Keratinocyte (primary cell): ENCODE data around the gene ZER1. TPM values are rescaled to one million over a fixed set of nuclear protein-coding genes. Genes with fewer than 3 reads are reported as not detected.

Source experiments
- DNase-seq: peaks from one replicate; pipeline ENCODE4 v3.0.0-alpha.2; 2011; ENCODE audit warnings: low read depth, missing footprints, low spot score
- FAIRE-seq: peaks from 2 replicates; lab custom pipeline; 2011; peaks lifted over from hg19 to GRCh38; lab: Jason Lieb, UNC
- H2AFZ ChIP-seq: 2 replicates; pipeline ENCODE4 v1.6.0; 2012; ENCODE audit warnings: low read length, control low read depth, inconsistent platforms; ENCODE audit not compliant: control insufficient read depth
- H3K27ac ChIP-seq: 2 replicates; pipeline ENCODE4 v1.5.1; 2011; ENCODE audit warnings: low read length; ENCODE audit not compliant: control insufficient read depth, insufficient read depth
- H3K27me3 ChIP-seq: 3 replicates; pipeline ENCODE4 v1.6.0; 2011; ENCODE audit warnings: low read length; ENCODE audit not compliant: control insufficient read depth, insufficient read depth; ENCODE audit errors: extremely low read depth
- H3K36me3 ChIP-seq, 2 experiments: 2 replicates in 1 of 2; 3 replicates in 1 of 2; pipeline ENCODE4 v1.5.1; 2011; ENCODE audit warnings: low read length in 2 of 2, mild to moderate bottlenecking in 1 of 2; ENCODE audit not compliant: control insufficient read depth in 2 of 2, insufficient read depth in 2 of 2; ENCODE audit errors: extremely low read depth in 1 of 2
- H3K4me1 ChIP-seq: 3 replicates; pipeline ENCODE4 v1.5.1; 2011; ENCODE audit warnings: low read length; ENCODE audit not compliant: control insufficient read depth, insufficient read depth; ENCODE audit errors: extremely low read depth
- H3K4me2 ChIP-seq: 3 replicates; pipeline ENCODE4 v1.6.0; 2011; ENCODE audit warnings: low read depth, low read length; ENCODE audit not compliant: control insufficient read depth, insufficient read depth; ENCODE audit errors: extremely low read depth
- H3K4me3 ChIP-seq, 3 experiments: fragments of 200-600 bp in 1 of 3; sonication (generic) in 1 of 3; 2 replicates in 2 of 3; 3 replicates in 1 of 3; pipeline ENCODE4 v1.5.1; 2011 to 2016; ENCODE audit warnings: low read length in 3 of 3, mild to moderate bottlenecking in 3 of 3, control low read depth in 2 of 3, inconsistent platforms in 1 of 3, low read depth in 1 of 3, mixed read lengths in 1 of 3, mixed run types in 1 of 3, moderate library complexity in 1 of 3; ENCODE audit not compliant: control insufficient read depth in 2 of 3, insufficient read depth in 2 of 3; ENCODE audit errors: extremely low read depth in 1 of 3
- H3K79me2 ChIP-seq: 2 replicates; pipeline ENCODE4 v1.6.0; 2012; ENCODE audit warnings: low read length; ENCODE audit not compliant: control insufficient read depth, insufficient read depth
- H3K9ac ChIP-seq: 3 replicates; pipeline ENCODE4 v1.6.0; 2011; ENCODE audit warnings: low read length; ENCODE audit not compliant: control insufficient read depth, insufficient read depth; ENCODE audit errors: extremely low read depth
- H3K9me1 ChIP-seq: 3 replicates; pipeline ENCODE4 v1.6.0; 2011; ENCODE audit warnings: low read length; ENCODE audit not compliant: control insufficient read depth, insufficient read depth; ENCODE audit errors: extremely low read depth
- H3K9me3 ChIP-seq: 2 replicates; pipeline ENCODE4 v1.5.1; 2012; ENCODE audit warnings: low read depth, low read length; ENCODE audit not compliant: control insufficient read depth
- H4K20me1 ChIP-seq: 3 replicates; pipeline ENCODE4 v1.6.0; 2011; ENCODE audit warnings: low read length; ENCODE audit not compliant: control insufficient read depth, insufficient read depth; ENCODE audit errors: extremely low read depth
- CTCF ChIP-seq, 3 experiments: IDR thresholded peaks in 1 of 3; conservative IDR thresholded peaks in 1 of 3; optimal IDR thresholded peaks in 1 of 3; 2 replicates in 2 of 3; 3 replicates in 1 of 3; pipeline versions ENCODE3 to v1.5.1; 2011; ENCODE audit warnings: low read length in 3 of 3, mild to moderate bottlenecking in 3 of 3, moderate library complexity in 2 of 3, control low read depth in 1 of 3, inconsistent platforms in 1 of 3; ENCODE audit not compliant: insufficient read depth in 2 of 3; ENCODE audit errors: extremely low read depth in 1 of 3
- EZH2 ChIP-seq: IDR thresholded peaks from one replicate; pipeline ENCODE4 v1.6.1; 2012; ENCODE audit warnings: inconsistent platforms, mild to moderate bottlenecking, low read length, moderate library complexity
- dilution Hi-C: fragments of 300-500 bp; cut with MboI; formaldehyde crosslinking; loops from one replicate; pipeline ENCODE4 v1.7.0; 2020; ENCODE audit warnings: low sequenced_read_pairs; ENCODE audit not compliant: extremely low pct_ligation_motif_present
- polyA plus RNA-seq, 5 experiments: library from polyadenylated mRNA; depleted of rRNA in 3 of 5; stranded (reverse) in 3 of 5; stranded (forward) in 1 of 5; unstranded in 1 of 5; fragments of >200 nt; gene quantifications; 1 replicate in 1 of 5; 2 replicates in 3 of 5; 3 replicates in 1 of 5; pipeline versions ENCODE4 v1.2.1 to v1.2.3, GENCODE V29; 2011 to 2012; ENCODE audit warnings: missing spikeins in 2 of 5, low read depth in 1 of 5, low replicate concordance in 1 of 5

ZER1 gene
- polyA plus RNA-seq, 1 donor (not counting 4 experiments of a cell fraction or from before 2014, with no cell fraction given) = 14.9 TPM

- TF ChIP-seq CTCF (optimal IDR thresholded peaks at IDR 0.05 in 1 of 3, IDR thresholded peaks at IDR 0.05 in 1 of 3, conservative IDR thresholded peaks at IDR 0.05 in 1 of 3; ENCODE audit: extremely low read depth in 1 of 3, insufficient read depth in 2 of 3, low read length in 3 of 3) (no peak), EZH2 (no peak)
- FAIRE-seq (no peak), DNase-seq (no peak)
- no peaks in the 10 kb centered on the region for H3K9me1 ChIP-seq
- peak overlapping the region; percentile 97 for H3K4me2 ChIP-seq
- peaks cover 14% of the 10 kb centered on the region for H3K79me2 ChIP-seq
- dilution Hi-C loops = no loop called here
- H3K27ac ChIP-seq = peak overlapping the region; percentile 81
- peak overlapping the region; percentile 83 for H3K9ac ChIP-seq
- peak overlapping the region; percentile 84 to 88 (median 86) for H3K4me3 ChIP-seq
- H3K4me1 ChIP-seq = peaks cover 8% of the 10 kb centered on the region
- H3K36me3 ChIP-seq = peaks cover 0 to 4% of the 10 kb centered on the region in 2 experiments
- no peaks in the 10 kb centered on the region for H3K9me3 ChIP-seq
- no peaks in the 10 kb centered on the region for H4K20me1 ChIP-seq
- H2AFZ ChIP-seq = peak overlapping the region; percentile 72
- no peaks in the 10 kb centered on the region for H3K27me3 ChIP-seq
These were observed 519 bp downstream of the ZER1 start for GRCh38 chr9:128771094-128771721.

DNA sequence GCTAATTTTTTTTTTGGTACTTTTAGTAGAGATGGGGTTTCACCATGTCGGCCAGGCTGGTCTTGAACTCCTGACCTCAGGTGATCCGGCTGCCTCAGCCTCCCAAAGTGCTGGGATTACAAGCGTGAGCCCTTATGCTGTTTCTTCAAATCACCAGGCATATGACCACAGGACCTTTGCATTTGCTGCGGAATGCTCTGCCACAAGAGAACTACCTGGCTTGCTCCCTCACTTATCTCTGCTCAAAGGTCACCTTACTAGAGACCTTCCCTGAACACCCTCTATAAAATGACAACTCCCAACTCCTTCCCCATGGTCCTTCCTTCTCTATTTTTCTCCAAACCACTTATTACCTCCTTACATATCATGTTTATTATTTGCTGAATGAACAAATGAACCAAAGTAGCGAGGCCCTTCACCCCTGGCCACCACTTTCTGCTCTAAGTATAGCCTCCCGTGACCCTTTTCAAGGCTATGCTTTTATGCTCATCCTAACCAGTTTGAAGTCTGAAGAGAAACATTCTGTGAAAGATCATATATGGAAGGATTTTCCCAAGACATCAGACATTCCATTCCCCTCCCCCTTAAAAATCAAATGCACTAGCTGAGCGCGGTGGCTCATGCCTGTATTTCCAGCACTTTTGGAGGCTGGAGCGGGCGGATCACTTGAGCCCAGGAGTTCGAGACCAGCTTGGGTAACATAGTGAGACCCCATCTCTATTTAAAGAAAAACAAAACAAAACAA, 1.3 kb downstream of the ZER1 start:
- FAIRE-seq = no peak
- dilution Hi-C loops = no loop called here
- Histone ChIP-seq H3K9me1 (no peaks in the 10 kb centered on the region), H4K20me1 (no peaks in the 10 kb centered on the region), H3K27ac (peak overlapping the region; percentile 81), H3K4me2 (peak overlapping the region; percentile 97), H3K9ac (peak overlapping the region; percentile 83), H3K27me3 (no peaks in the 10 kb centered on the region), H3K79me2 (peaks cover 14% of the 10 kb centered on the region), H3K4me3 (peak overlapping the region; percentile 84 to 88 (median 86)), H2AFZ (no peak overlapping the region), H3K4me1 (peaks cover 8% of the 10 kb centered on the region), H3K9me3 (no peaks in the 10 kb centered on the region), H3K36me3 (peaks cover 0 to 4% of the 10 kb centered on the region in 2 experiments)
- TF ChIP-seq CTCF (optimal IDR thresholded peaks at IDR 0.05 in 1 of 3, IDR thresholded peaks at IDR 0.05 in 1 of 3, conservative IDR thresholded peaks at IDR 0.05 in 1 of 3; ENCODE audit: extremely low read depth in 1 of 3, insufficient read depth in 2 of 3, low read length in 3 of 3) (no peak), EZH2 (no peak)
- DNase-seq = no peak
